SK-N-SH (cell line): Measurements from ENCODE around the gene SLC34A3. TPM values are rescaled to one million over a fixed set of nuclear protein-coding genes. Genes with fewer than 3 reads are reported as not detected.

Experiments used
- CTCF ChIA-PET: fragments of 300-600, 350-600 bp; formaldehyde crosslinking; extraction: SDS; loops from one replicate; lab custom pipeline; 2021; lab: Yijun Ruan, JAX
- POLR2A ChIA-PET: fragments of 350-600 bp; sonication (Branson Sonifier 250); formaldehyde crosslinking; extraction: SDS; loops from one replicate; lab custom pipeline; 2020; ENCODE audit warnings: antibody characterized with exemption, inconsistent platforms; lab: Yijun Ruan, JAX
- DNase-seq: peaks from one replicate; pipeline ENCODE4 v3.0.0; 2012
- H2AFZ ChIP-seq: fragments of 200-600 bp; sonication (generic); 2 replicates; pipeline ENCODE4 v1.8.1; 2016; ENCODE audit warnings: antibody characterized with exemption, mild to moderate bottlenecking, low read depth
- H3F3A ChIP-seq: fragments of 200-600 bp; sonication (generic); replicated peaks from 2 replicates; pipeline ENCODE3; 2016; ENCODE audit warnings: antibody characterized with exemption, mild to moderate bottlenecking; ENCODE audit not compliant: insufficient read depth
- H3K27ac ChIP-seq, 2 experiments: fragments of 200-500 bp in 1 of 2; fragments of 200-600 bp in 1 of 2; sonication (Bioruptor generic) in 1 of 2; sonication (generic), shearing (Covaris generic) in 1 of 2; 2 replicates each; pipeline versions ENCODE4 v1.5.1 to v1.6.1; 2014 to 2016; ENCODE audit warnings: low read depth in 2 of 2, inconsistent platforms in 1 of 2, low read length in 1 of 2, mild to moderate bottlenecking in 1 of 2, mixed read lengths in 1 of 2
- H3K27me3 ChIP-seq: fragments of 200-600 bp; sonication (generic), shearing (Covaris generic); 2 replicates; pipeline ENCODE4 v1.6.1; 2016; ENCODE audit warnings: mixed run types; ENCODE audit not compliant: insufficient read depth
- H3K36me3 ChIP-seq, 2 experiments: fragments of 200-500 bp in 1 of 2; fragments of 200-600 bp in 1 of 2; sonication (Bioruptor generic) in 1 of 2; sonication (generic) in 1 of 2; replicated peaks in 1 of 2; 2 replicates each; pipeline versions ENCODE3 to v1.5.1; 2014 to 2016; ENCODE audit warnings: low read length in 1 of 2, mild to moderate bottlenecking in 1 of 2; ENCODE audit not compliant: insufficient read depth in 2 of 2, control insufficient read depth in 1 of 2
- H3K4me1 ChIP-seq, 2 experiments: fragments of 200-500 bp in 1 of 2; fragments of 200-600 bp in 1 of 2; sonication (Bioruptor generic) in 1 of 2; sonication (generic), shearing (Covaris generic) in 1 of 2; 2 replicates each; pipeline versions ENCODE4 v1.5.1 to v1.6.1; 2014 to 2016; ENCODE audit warnings: low read depth in 1 of 2, low read length in 1 of 2, mixed run types in 1 of 2; ENCODE audit not compliant: insufficient read depth in 2 of 2, control insufficient read depth in 1 of 2
- H3K4me2 ChIP-seq: fragments of 200-600 bp; sonication (generic), shearing (Covaris generic); 2 replicates; pipeline ENCODE4 v1.6.1; 2017; ENCODE audit warnings: mixed run types
- H3K4me3 ChIP-seq, 2 experiments: fragments of 200-500 bp in 1 of 2; fragments of 200-600 bp in 1 of 2; sonication (Bioruptor generic) in 1 of 2; sonication (generic), shearing (Covaris generic) in 1 of 2; 2 replicates each; pipeline versions ENCODE4 v1.5.1 to v1.8.1; 2014 to 2016; ENCODE audit warnings: low read depth in 2 of 2, inconsistent platforms in 1 of 2, low read length in 1 of 2, mild to moderate bottlenecking in 1 of 2, mixed read lengths in 1 of 2, moderate library complexity in 1 of 2
- H3K79me2 ChIP-seq: fragments of 200-600 bp; sonication (generic); 2 replicates; pipeline ENCODE4 v1.8.1; 2017; ENCODE audit warnings: mild to moderate bottlenecking; ENCODE audit not compliant: insufficient read depth
- H3K9ac ChIP-seq: fragments of 200-600 bp; sonication (generic); 2 replicates; pipeline ENCODE4 v1.6.1; 2017; ENCODE audit warnings: mixed run types
- H3K9me2 ChIP-seq: fragments of 200-600 bp; sonication (generic); 2 replicates; pipeline ENCODE4 v1.6.1; 2017; ENCODE audit warnings: mixed run types
- H3K9me3 ChIP-seq: fragments of 200-600 bp; sonication (generic); 2 replicates; pipeline ENCODE4 v1.6.1; 2017; ENCODE audit warnings: mixed run types, mild to moderate bottlenecking, moderate library complexity
- H4K20me1 ChIP-seq: fragments of 200-600 bp; sonication (generic); 2 replicates; pipeline ENCODE4 v1.6.1; 2017; ENCODE audit warnings: mild to moderate bottlenecking, mixed run types; ENCODE audit not compliant: insufficient read depth
- CTCF ChIP-seq: fragments of 200-600 bp; sonication (generic); IDR thresholded peaks from 2 replicates; pipeline ENCODE4 v1.6.1; 2017; ENCODE audit warnings: antibody characterized with exemption, mild to moderate bottlenecking, moderate library complexity
- EP300 ChIP-seq, 2 experiments: IDR thresholded peaks; 2 replicates each; pipeline versions ENCODE4 v1.4.0 to v1.6.1; 2012; ENCODE audit warnings: borderline replicate concordance in 1 of 2, low read depth in 1 of 2, low read length in 1 of 2
- EZH2phosphoT487 ChIP-seq: fragments of 200-600 bp; sonication (generic); IDR thresholded peaks from 2 replicates; pipeline ENCODE4 v1.6.1; 2017; ENCODE audit warnings: low read depth, mixed run types, mild to moderate bottlenecking, antibody characterized with exemption, moderate library complexity, borderline replicate concordance
- GABPA ChIP-seq: IDR thresholded peaks from 2 replicates; pipeline ENCODE4 v1.4.0; 2012; ENCODE audit warnings: low read depth, mild to moderate bottlenecking
- IRF3 ChIP-seq: fragments of 150-350 bp; IDR thresholded peaks from 2 replicates; pipeline ENCODE4 v1.6.1; 2016; ENCODE audit warnings: mild to moderate bottlenecking, low read depth, low read length
- JUND ChIP-seq: IDR thresholded peaks from 2 replicates; pipeline ENCODE4 v1.4.0; 2012
- MXI1 ChIP-seq: IDR thresholded peaks from 2 replicates; pipeline ENCODE4 v1.6.1; 2012; ENCODE audit warnings: mild to moderate bottlenecking, low read depth, low read length, improper control_type of control experiment
- NFIC ChIP-seq: IDR thresholded peaks from 2 replicates; pipeline ENCODE4 v1.4.0; 2012; ENCODE audit warnings: borderline replicate concordance
- NRF1 ChIP-seq: IDR thresholded peaks from 2 replicates; pipeline ENCODE4 v1.6.1; 2012; ENCODE audit warnings: low read depth, mild to moderate bottlenecking, low read length
- PBX3 ChIP-seq: IDR thresholded peaks from 2 replicates; pipeline ENCODE4; 2012
- RAD21 ChIP-seq: IDR thresholded peaks from 2 replicates; pipeline ENCODE4 v1.6.1; 2012; ENCODE audit warnings: mild to moderate bottlenecking, low read length
- REST ChIP-seq: IDR thresholded peaks from 2 replicates; pipeline ENCODE4 v1.6.1; 2012; ENCODE audit warnings: mild to moderate bottlenecking, low read depth, low read length, moderate library complexity
- SIN3A ChIP-seq: IDR thresholded peaks from 2 replicates; pipeline ENCODE4 v1.6.1; 2012; ENCODE audit warnings: low read depth, mild to moderate bottlenecking, low read length, moderate library complexity, borderline replicate concordance
- SMC3 ChIP-seq: IDR thresholded peaks from 2 replicates; pipeline ENCODE4 v1.6.1; 2012; ENCODE audit warnings: low read depth, low read length, improper control_type of control experiment
- TAF1 ChIP-seq: IDR thresholded peaks from 2 replicates; pipeline ENCODE4 v1.6.1; 2012; ENCODE audit warnings: low read depth, mild to moderate bottlenecking, low read length, moderate library complexity, borderline replicate concordance
- TCF12 ChIP-seq: IDR thresholded peaks from 2 replicates; pipeline ENCODE4 v1.4.0; 2012
- TEAD4 ChIP-seq: IDR thresholded peaks from 2 replicates; pipeline ENCODE4 v1.4.0; 2012; ENCODE audit warnings: mild to moderate bottlenecking, borderline replicate concordance; ENCODE audit not compliant: insufficient read depth
- USF1 ChIP-seq: IDR thresholded peaks from 2 replicates; pipeline ENCODE4 v1.4.0; 2012; ENCODE audit warnings: low read depth, borderline replicate concordance
- ZBTB33 ChIP-seq: IDR thresholded peaks from 2 replicates; pipeline ENCODE4 v1.4.0; 2012; ENCODE audit warnings: low read depth, borderline replicate concordance
- WGBS: methylation state at CpG from one replicate; pipeline ENCODE4 v1.1.6; 2017; ENCODE audit warnings: low lambda C conversion rate; 5-methylcytosine and 5-hydroxymethylcytosine counted together
- polyA plus RNA-seq, 3 experiments: library from polyadenylated mRNA; depleted of rRNA; stranded (reverse); fragments of >200 nt; gene quantifications; 2 replicates each; pipeline ENCODE4 v1.2.3, GENCODE V29; 2012

SLC34A3 gene
- polyA plus RNA-seq, 1 of the 3 experiments (the other 2 are of a cell fraction), result not detected

GRCh38 chr9:137272241-137273094 lies 41.8 kb downstream of the SLC34A3 start:
- Histone ChIP-seq H3K79me2 (no peaks in the 10 kb centered on the region), H3K4me2 (no peak overlapping the region), H3K27me3 (no peaks in the 10 kb centered on the region), H3K4me1 (no peaks in the 10 kb centered on the region; a peak in 2 of 4 replicates), H3K27ac (no peak overlapping the region), H4K20me1 (0 out of 2 replicates have a peak, but pooled peaks cover 3% of the 10 kb centered on the region), H3K9me3 (no peaks in the 10 kb centered on the region), H2AFZ (no peak overlapping the region), H3K4me3 (no peak overlapping the region), H3K36me3 (peaks cover 19 to 36% of the 10 kb centered on the region in 2 experiments), H3F3A (peaks cover 8% of the 10 kb centered on the region), H3K9me2 (no peaks in the 10 kb centered on the region), H3K9ac (no peak overlapping the region)
- no peak for DNase-seq
- WGBS, result 89% methylated on average over 18 of the region's 39 CpGs
- CTCF ChIA-PET, result interaction anchor here (0.8 to 2.8 kb wide), 5 partner anchors 11 to 173 kb away, joined by 3 to 18 read pairs (median 5); no protein-coding TSS in a partner anchor
- TF ChIP-seq TCF12 (no peak), ZBTB33 (no peak), SIN3A (no peak), USF1 (no peak), CTCF (no peak), EZH2phosphoT487 (no peak), GABPA (no peak), JUND (no peak), MXI1 (no peak), NFIC (no peak), EP300 (IDR thresholded peaks at IDR 0.05; ENCODE audit: borderline replicate concordance in 1 of 2, low read depth in 1 of 2, low read length in 1 of 2) (no peak), IRF3 (no peak), NRF1 (no peak), TEAD4 (no peak), SMC3 (no peak), RAD21 (no peak), PBX3 (no peak), REST (no peak), TAF1 (no peak)
- POLR2A ChIA-PET, result interaction anchor here (1.1 to 1.5 kb wide), 3 partner anchors 9 to 36 kb away, joined by 3 to 8 read pairs (median 3); no protein-coding TSS in a partner anchor
